ENCODE data around the gene BTBD17. TPM values are rescaled to one million over a fixed set of nuclear protein-coding genes. Genes with fewer than 3 reads are reported as not detected.

Gene BTBD17
- total RNA-seq, 1 experiment from 2014 or later, result not detected

- RAD21 ChIA-PET (ENCODE audit: low non-redundant PET in 1 of 2, low total read pairs in 2 of 2, uncharacterized antibody in 2 of 2, unreplicated experiment in 2 of 2), result no interaction called here
- Histone ChIP-seq H3K4me3 (replicated peaks in 1 of 2; ENCODE audit: low read depth in 1 of 2, low read length in 2 of 2) (no peak overlapping the region), H3K4me1 (ENCODE audit: control insufficient read depth in 1 of 2, insufficient read depth in 2 of 2, low read length in 2 of 2) (peaks cover 0 to 8% of the 10 kb centered on the region in 2 experiments; a peak in 2 of 4 replicates), H3K4me2 (ENCODE audit: low read length) (no peak overlapping the region), H2AFZ (ENCODE audit: low read depth, low read length, poor library complexity, severe bottlenecking) (no peak overlapping the region), H3K9ac (ENCODE audit: low read length) (no peak overlapping the region), H3K79me2 (ENCODE audit: insufficient read depth, low read length) (no peaks in the 10 kb centered on the region), H3K36me3 (ENCODE audit: control insufficient read depth in 1 of 2, insufficient read depth in 2 of 2, low read length in 2 of 2) (no peaks in the 10 kb centered on the region), H3K9me2 (ENCODE audit: insufficient read depth) (no peaks in the 10 kb centered on the region), H4K20me1 (ENCODE audit: insufficient read depth) (no peaks in the 10 kb centered on the region), H3K27ac (ENCODE audit: low read depth, low read length) (no peak overlapping the region), H3K27me3 (ENCODE audit: insufficient read depth, low read length) (no peaks in the 10 kb centered on the region; the same call in 1 of the 2 replicates), H3K9me3 (ENCODE audit: control insufficient read depth in 1 of 2, insufficient read depth in 1 of 2, low read depth in 1 of 2, low read length in 2 of 2) (no peaks in the 10 kb centered on the region)
- CTCF ChIA-PET, result interaction anchor here (1.8 kb wide), 1 partner anchor 23 kb away, joined by 6 read pairs; the partner anchor contains the start of gene GPR142
- DNase-seq (ENCODE audit: low read depth, low spot score) (no peak), ATAC-seq (no peak)
- POLR2A ChIA-PET, result no interaction called here
- intact Hi-C loops (cut with micrococcal nuclease), result no loop called here
- no TSS peak for BruUV-seq (replicated peaks)
- no peak for TF ChIP-seq RAD21 (IDR thresholded peaks at IDR 0.05; ENCODE audit: low read depth)
- no peak for TF ChIP-seq ELF1 (IDR thresholded peaks at IDR 0.05; ENCODE audit: borderline replicate concordance, low read depth)
- TF ChIP-seq REST (IDR thresholded peaks at IDR 0.05; ENCODE audit: low read depth), result no peak
Measured at GRCh38 chr17:74344658-74345057, 17.0 kb downstream of the BTBD17 start.

- Histone ChIP-seq H3K9me2 (ENCODE audit: insufficient read depth) (no peaks in the 10 kb centered on the region), H3K36me3 (ENCODE audit: control insufficient read depth in 1 of 2, insufficient read depth in 2 of 2, low read length in 2 of 2) (no peaks in the 10 kb centered on the region), H3K4me1 (ENCODE audit: control insufficient read depth in 1 of 2, insufficient read depth in 2 of 2, low read length in 2 of 2) (peaks cover 0 to 8% of the 10 kb centered on the region in 2 experiments; a peak in 2 of 4 replicates), H3K27ac (ENCODE audit: low read depth, low read length) (no peak overlapping the region), H3K9me3 (ENCODE audit: control insufficient read depth in 1 of 2, insufficient read depth in 1 of 2, low read depth in 1 of 2, low read length in 2 of 2) (no peaks in the 10 kb centered on the region), H2AFZ (ENCODE audit: low read depth, low read length, poor library complexity, severe bottlenecking) (no peak overlapping the region), H3K27me3 (ENCODE audit: insufficient read depth, low read length) (no peaks in the 10 kb centered on the region; the same call in 1 of the 2 replicates), H3K79me2 (ENCODE audit: insufficient read depth, low read length) (no peaks in the 10 kb centered on the region), H3K4me3 (replicated peaks in 1 of 2; ENCODE audit: low read depth in 1 of 2, low read length in 2 of 2) (no peak overlapping the region), H3K4me2 (ENCODE audit: low read length) (no peak overlapping the region), H4K20me1 (ENCODE audit: insufficient read depth) (no peaks in the 10 kb centered on the region), H3K9ac (ENCODE audit: low read length) (no peak overlapping the region)
- RAD21 ChIA-PET (ENCODE audit: low non-redundant PET in 1 of 2, low total read pairs in 2 of 2, uncharacterized antibody in 2 of 2, unreplicated experiment in 2 of 2), result no interaction called here
- POLR2A ChIA-PET, result no interaction called here
- no TSS peak for BruUV-seq (replicated peaks)
- ATAC-seq (no peak), DNase-seq (ENCODE audit: low read depth, low spot score) (no peak)
- CTCF ChIA-PET, result interaction anchor here (1.8 kb wide), 1 partner anchor 24 kb away, joined by 6 read pairs; the partner anchor contains the start of gene GPR142
- intact Hi-C loops (cut with micrococcal nuclease), result no loop called here
- TF ChIP-seq MAX (IDR thresholded peaks at IDR 0.05), result no peak
- no peak for TF ChIP-seq ATF3 (IDR thresholded peaks at IDR 0.05)
- TF ChIP-seq SIN3A (IDR thresholded peaks at IDR 0.05; ENCODE audit: low read depth), result no peak
- TF ChIP-seq ZFX (IDR thresholded peaks at IDR 0.05), result no peak
- TF ChIP-seq FOSL1 (IDR thresholded peaks at IDR 0.05; ENCODE audit: low read depth), result no peak
- TF ChIP-seq POLR2A (IDR thresholded peaks at IDR 0.05; ENCODE audit: borderline replicate concordance, extremely low read depth, insufficient read depth, insufficient read length), result no peak
- TF ChIP-seq EZH2 (IDR thresholded peaks at IDR 0.05), result no peak
- no peak for TF ChIP-seq ZBTB33 (IDR thresholded peaks at IDR 0.05; ENCODE audit: extremely low read depth, insufficient replicate concordance, low read length)
- TF ChIP-seq SP1 (IDR thresholded peaks at IDR 0.05; ENCODE audit: low read depth), result no peak
- no peak for TF ChIP-seq EZH2phosphoT487 (IDR thresholded peaks at IDR 0.05; ENCODE audit: borderline replicate concordance)
- TF ChIP-seq TCF7L2 (IDR thresholded peaks at IDR 0.05; ENCODE audit: borderline replicate concordance, extremely low read depth, insufficient read depth, insufficient read length), result no peak
Measured at GRCh38 chr17:74343526-74344284, 18.0 kb downstream of the BTBD17 start.

Measured in HCT116 (cell line).